Skeletal muscle tissue (tissue), 4 donors: ENCODE results near the gene SUSD2. TPM values are rescaled to one million over a fixed set of nuclear protein-coding genes. Genes with fewer than 3 reads are reported as not detected.

ENCODE experiments used
- H3K27ac ChIP-seq: one replicate; pipeline ENCODE4 v1.7.0; 2013; ENCODE audit warnings: mild to moderate bottlenecking, low read depth, low read length, inconsistent platforms
- H3K27me3 ChIP-seq, 3 donors: one replicate each; pipeline ENCODE4 v1.7.0; 2013; ENCODE audit warnings: low read length in 3 of 3; ENCODE audit not compliant: control insufficient read depth in 3 of 3, insufficient read depth in 3 of 3
- H3K36me3 ChIP-seq, 3 donors: one replicate each; pipeline ENCODE4 v1.7.0; 2013; ENCODE audit warnings: low read length in 3 of 3; ENCODE audit not compliant: control insufficient read depth in 3 of 3, insufficient read depth in 3 of 3
- H3K4me1 ChIP-seq, 3 donors: one replicate each; pipeline ENCODE4 v1.7.0; 2013; ENCODE audit warnings: low read length in 3 of 3, mild to moderate bottlenecking in 3 of 3; ENCODE audit not compliant: control insufficient read depth in 3 of 3, insufficient read depth in 3 of 3
- H3K4me3 ChIP-seq, 3 donors: one replicate each; pipeline ENCODE4 v1.7.0; 2013; ENCODE audit warnings: low read length in 3 of 3
- H3K9ac ChIP-seq, 3 donors: one replicate each; pipeline ENCODE4 v1.7.0; 2013; ENCODE audit warnings: low read length in 3 of 3, mild to moderate bottlenecking in 3 of 3, moderate library complexity in 2 of 3, low read depth in 1 of 3
- H3K9me3 ChIP-seq, 3 donors: one replicate each; pipeline ENCODE4 v1.7.0; 2013; ENCODE audit warnings: low read length in 3 of 3; ENCODE audit not compliant: control insufficient read depth in 3 of 3
- total RNA-seq: library from RNA; depleted of rRNA; stranded (reverse); fragments of >200 nt; gene quantifications from one replicate; pipeline ENCODE4 v1.2.3, GENCODE V29; 2014
- donor health status: Osteomylitis.

The SUSD2 gene
- total RNA-seq, 1 donor from 2014 or later = 0.52 TPM

GRCh38 chr22:24225044-24225601 lies 43.8 kb downstream of the SUSD2 start:
- peaks cover 0 to 9% (median 9%) of the 10 kb centered on the region in 3 donors for H3K36me3 ChIP-seq
- no peak overlapping the region for H3K4me3 ChIP-seq
- H3K9me3 ChIP-seq = peaks cover 0 to 10% (median 4%) of the 10 kb centered on the region in 3 donors
- H3K4me1 ChIP-seq = no peaks in the 10 kb centered on the region
- no peaks in the 10 kb centered on the region for H3K27me3 ChIP-seq
- no peak overlapping the region for H3K27ac ChIP-seq
- H3K9ac ChIP-seq = no peak overlapping the region

- peaks cover 0 to 9% (median 9%) of the 10 kb centered on the region in 3 donors for H3K36me3 ChIP-seq
- no peaks in the 10 kb centered on the region for H3K27me3 ChIP-seq
- H3K9me3 ChIP-seq = peaks cover 0 to 10% (median 4%) of the 10 kb centered on the region in 3 donors
- no peaks in the 10 kb centered on the region for H3K4me1 ChIP-seq
- no peak overlapping the region for H3K9ac ChIP-seq
- H3K27ac ChIP-seq = no peak overlapping the region
- no peak overlapping the region for H3K4me3 ChIP-seq
These were observed 44.7 kb downstream of the SUSD2 start for GRCh38 chr22:24225951-24226350.

DNA sequence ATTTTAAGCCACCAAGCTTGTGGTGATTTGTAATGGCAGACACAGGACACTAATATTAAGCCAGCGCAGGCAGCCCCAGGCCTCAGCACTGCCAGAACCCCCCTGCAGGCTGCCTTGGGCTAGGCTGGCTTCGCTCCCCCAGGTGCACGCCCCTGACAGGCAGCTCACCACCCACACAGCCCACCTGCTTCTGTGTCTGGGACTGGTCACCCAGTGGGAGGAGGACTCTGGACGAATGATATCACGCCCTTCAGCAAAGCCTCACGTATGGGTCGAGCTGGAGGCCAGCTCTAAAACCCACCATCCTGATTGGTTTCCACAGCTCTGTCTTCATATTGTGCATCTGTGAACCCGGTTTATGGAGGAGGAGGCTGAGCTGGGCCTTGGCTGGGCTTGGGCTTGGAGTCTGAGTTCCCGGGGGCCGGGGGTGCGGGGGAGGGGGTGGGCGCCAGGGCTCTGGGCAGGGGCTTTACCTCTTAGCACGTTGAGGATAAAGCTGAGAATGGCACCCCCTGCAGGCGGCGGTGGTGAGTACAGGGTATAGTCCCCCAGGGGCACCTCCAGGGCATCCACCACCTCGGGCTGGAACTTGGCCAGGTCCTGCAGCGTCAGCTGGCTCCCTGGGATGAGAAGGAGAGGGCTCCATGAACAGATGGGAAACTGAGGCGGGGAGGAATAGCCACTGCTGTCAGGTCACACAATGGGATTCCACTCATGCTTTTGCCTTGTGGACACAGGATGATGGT lies 49.8 kb downstream of the SUSD2 start:
- no peak overlapping the region for H3K4me3 ChIP-seq
- no peaks in the 10 kb centered on the region for H3K4me1 ChIP-seq
- H3K27ac ChIP-seq = no peak overlapping the region
- H3K9ac ChIP-seq = no peak overlapping the region
- no peaks in the 10 kb centered on the region for H3K27me3 ChIP-seq
- H3K36me3 ChIP-seq = peaks cover 0 to 4% (median 2%) of the 10 kb centered on the region in 3 donors
- H3K9me3 ChIP-seq = no peaks in the 10 kb centered on the region

DNA sequence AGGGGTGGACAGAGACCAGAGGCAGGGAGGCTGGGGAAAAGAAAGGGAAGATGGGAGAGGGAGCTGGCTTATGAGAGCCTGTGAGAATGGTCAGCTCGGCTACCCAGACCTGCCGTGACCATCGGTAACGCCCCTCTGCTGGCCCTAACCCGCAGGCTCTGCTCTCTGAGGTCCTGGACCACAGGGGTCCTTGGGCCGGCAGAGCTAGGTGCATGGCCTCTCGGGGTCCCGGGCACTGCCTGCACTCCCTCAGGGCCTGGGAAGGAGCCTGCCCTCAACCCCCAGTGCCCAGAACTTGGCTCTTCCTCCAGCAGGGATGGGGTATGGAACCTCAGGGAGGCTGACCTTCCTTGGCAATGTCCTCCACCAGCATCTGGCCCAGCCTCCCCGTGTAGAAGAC lies 50.4 kb downstream of the SUSD2 start:
- H3K9me3 ChIP-seq = no peaks in the 10 kb centered on the region
- no peaks in the 10 kb centered on the region for H3K27me3 ChIP-seq
- no peaks in the 10 kb centered on the region for H3K4me1 ChIP-seq
- H3K36me3 ChIP-seq = peaks cover 0 to 2% (median 0%) of the 10 kb centered on the region in 3 donors
- no peak overlapping the region for H3K9ac ChIP-seq
- no peak overlapping the region for H3K4me3 ChIP-seq
- H3K27ac ChIP-seq = no peak overlapping the region

DNA sequence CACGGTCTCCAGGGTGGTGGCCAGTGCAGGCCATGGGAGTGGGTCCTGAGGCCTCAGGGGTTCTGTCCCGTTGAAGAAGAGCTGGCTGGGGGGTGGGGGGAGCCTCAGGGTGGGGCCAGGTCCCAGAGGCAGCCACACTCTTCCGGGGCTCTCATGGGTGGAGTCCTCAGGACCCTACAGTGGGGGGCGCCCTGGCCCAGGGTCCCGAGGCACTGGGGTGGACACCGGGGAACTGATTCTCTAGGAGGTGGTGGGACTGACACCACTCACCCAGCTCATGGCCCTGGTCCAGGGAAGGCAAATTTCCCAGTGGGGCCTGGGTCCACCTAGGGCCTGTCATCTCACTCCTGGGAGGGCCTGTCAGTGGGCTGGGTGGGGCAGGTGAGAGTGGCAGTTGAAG lies 50.8 kb downstream of the SUSD2 start:
- Histone ChIP-seq H3K36me3 (no peaks in the 10 kb centered on the region), H3K9me3 (no peaks in the 10 kb centered on the region), H3K4me1 (no peaks in the 10 kb centered on the region), H3K4me3 (no peak overlapping the region), H3K9ac (no peak overlapping the region), H3K27ac (no peak overlapping the region), H3K27me3 (no peaks in the 10 kb centered on the region)

- H3K27ac ChIP-seq = no peak overlapping the region
- H3K9me3 ChIP-seq = no peaks in the 10 kb centered on the region
- H3K9ac ChIP-seq = no peak overlapping the region
- H3K4me3 ChIP-seq = no peak overlapping the region
- H3K27me3 ChIP-seq = no peaks in the 10 kb centered on the region
- no peaks in the 10 kb centered on the region for H3K36me3 ChIP-seq
- H3K4me1 ChIP-seq = no peaks in the 10 kb centered on the region
These were observed 51.4 kb downstream of the SUSD2 start for GRCh38 chr22:24232725-24233124.

DNA sequence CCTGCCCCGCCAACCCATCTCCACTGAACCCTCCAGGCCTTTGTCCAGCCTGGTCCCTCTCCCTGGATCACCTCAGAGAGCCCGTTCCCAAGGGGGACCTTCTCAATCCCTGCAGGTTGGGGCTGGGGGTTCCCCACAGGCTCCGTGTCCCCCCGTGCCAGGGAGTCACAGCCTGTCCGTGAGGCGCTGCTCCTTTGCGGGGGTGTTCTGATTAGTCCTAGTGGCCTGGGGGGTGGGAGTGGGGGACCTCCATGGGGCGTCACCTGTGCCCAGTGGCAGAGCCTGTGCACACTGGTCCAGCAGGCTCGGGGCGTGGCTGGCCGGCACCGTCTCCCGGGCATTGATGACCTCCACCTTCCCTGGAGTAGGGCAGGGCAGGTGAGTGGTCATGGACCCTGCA lies 51.9 kb downstream of the SUSD2 start:
- H3K4me1 ChIP-seq = no peaks in the 10 kb centered on the region
- no peaks in the 10 kb centered on the region for H3K9me3 ChIP-seq
- no peaks in the 10 kb centered on the region for H3K36me3 ChIP-seq
- no peak overlapping the region for H3K27ac ChIP-seq
- H3K4me3 ChIP-seq = no peak overlapping the region
- H3K9ac ChIP-seq = no peak overlapping the region
- no peaks in the 10 kb centered on the region for H3K27me3 ChIP-seq

DNA sequence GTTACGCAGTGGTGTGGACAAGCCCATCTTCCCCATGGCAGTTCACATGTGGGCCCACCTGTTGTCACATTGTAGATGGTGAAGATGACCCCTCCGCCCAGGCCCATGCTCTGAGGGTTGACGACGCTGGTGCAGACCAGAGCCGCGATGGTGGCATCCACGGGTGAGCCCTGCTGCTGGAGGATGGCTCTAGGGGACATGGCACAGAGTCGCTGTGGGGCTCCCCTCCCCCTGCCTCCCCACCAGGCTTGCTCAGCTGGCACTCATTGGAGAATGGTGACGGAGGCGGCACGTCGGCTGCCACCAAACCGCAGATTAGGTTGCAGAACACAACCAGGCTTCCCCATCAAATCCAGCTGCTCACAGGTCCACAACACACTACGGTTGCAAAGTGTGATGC lies 52.5 kb downstream of the SUSD2 start:
- Histone ChIP-seq H3K27me3 (no peaks in the 10 kb centered on the region), H3K4me1 (no peaks in the 10 kb centered on the region), H3K9ac (no peak overlapping the region), H3K9me3 (no peaks in the 10 kb centered on the region), H3K27ac (no peak overlapping the region), H3K4me3 (no peak overlapping the region), H3K36me3 (no peaks in the 10 kb centered on the region)

DNA sequence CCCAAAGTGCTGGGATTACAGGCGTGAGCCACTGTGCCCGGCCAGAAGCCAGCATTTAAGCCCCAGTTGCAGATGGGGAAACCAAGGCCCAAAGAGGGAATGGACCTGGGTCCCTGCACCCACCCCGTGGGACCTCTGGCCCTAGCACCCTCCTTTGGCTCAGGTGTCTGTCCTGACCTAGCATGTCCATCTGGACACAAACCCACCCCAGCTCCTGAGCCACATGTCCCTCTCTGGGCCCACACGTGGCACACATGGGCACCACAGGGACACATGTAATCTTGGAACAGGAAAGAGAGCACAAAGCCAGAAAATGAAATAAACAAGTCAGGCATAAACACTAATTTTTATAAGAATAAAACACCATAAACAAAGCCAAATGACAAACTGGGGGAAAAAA lies 54.0 kb downstream of the SUSD2 start:
- no peaks in the 10 kb centered on the region for H3K36me3 ChIP-seq

GRCh38 chr22:24236656-24237055 lies 55.4 kb downstream of the SUSD2 start:
- Histone ChIP-seq H3K4me3 (no peak overlapping the region), H3K27ac (no peak overlapping the region), H3K4me1 (no peaks in the 10 kb centered on the region), H3K36me3 (no peaks in the 10 kb centered on the region), H3K9ac (no peak overlapping the region), H3K27me3 (no peaks in the 10 kb centered on the region), H3K9me3 (no peaks in the 10 kb centered on the region)

More for the DNA sequence above, 54.0 kb downstream of the SUSD2 start:
- Histone ChIP-seq H3K4me3 (no peak overlapping the region), H3K9me3 (no peaks in the 10 kb centered on the region), H3K27me3 (no peaks in the 10 kb centered on the region), H3K4me1 (no peaks in the 10 kb centered on the region), H3K27ac (no peak overlapping the region), H3K9ac (no peak overlapping the region)
